ENCODE data around the gene POLR1C. TPM values are rescaled to one million over a fixed set of nuclear protein-coding genes. Genes with fewer than 3 reads are reported as not detected.

POLR1C gene
- total RNA-seq, 1 experiment from 2014 or later: 79.6 TPM

- Mint-ChIP-seq H3K27me3 (ENCODE audit: unreplicated experiment) (peaks cover 27% of the 10 kb centered on the region), H3K36me3 (ENCODE audit: insufficient read depth, unreplicated experiment) (peaks cover 59% of the 10 kb centered on the region), H3K4me1 (ENCODE audit: low read depth, unreplicated experiment) (peaks cover 31% of the 10 kb centered on the region), H3K4me3 (ENCODE audit: low read depth, unreplicated experiment) (no peak overlapping the region), H3K9me3 (ENCODE audit: low read depth, unreplicated experiment) (no peaks in the 10 kb centered on the region), H3K27ac (ENCODE audit: unreplicated experiment) (no peak overlapping the region)
- intact Hi-C loops (cut with micrococcal nuclease; ENCODE audit: unreplicated experiment): no loop called here
- no peak for TF ChIP-seq CTCF (IDR thresholded peaks at IDR 0.05; ENCODE audit: unreplicated experiment)
- DNase-seq: no peak
- CTCF ChIA-PET: interaction anchor here (0.6 kb wide), 2 partner anchors 573 to 1585 kb away, joined by 3 read pairs; no protein-coding TSS in a partner anchor
- BruUV-seq (replicated peaks): TSS peak; percentile 11
Measured at GRCh38 chr6:43511824-43512415, 5.0 kb upstream of the POLR1C start.

- no peaks in the 10 kb centered on the region for H3K9me3 Mint-ChIP-seq (ENCODE audit: low read depth, unreplicated experiment)
- peaks cover 34% of the 10 kb centered on the region for H3K36me3 Mint-ChIP-seq (ENCODE audit: insufficient read depth, unreplicated experiment)
- BruUV-seq (replicated peaks): no TSS peak
- no peak overlapping the region for H3K27ac Mint-ChIP-seq (ENCODE audit: unreplicated experiment)
- no peak overlapping the region for H3K4me3 Mint-ChIP-seq (ENCODE audit: low read depth, unreplicated experiment)
- intact Hi-C loops (cut with micrococcal nuclease; ENCODE audit: unreplicated experiment): no loop called here
- no peak for DNase-seq
- no peaks in the 10 kb centered on the region for H3K27me3 Mint-ChIP-seq (ENCODE audit: unreplicated experiment)
- TF ChIP-seq CTCF (IDR thresholded peaks at IDR 0.05; ENCODE audit: unreplicated experiment): no peak
- peaks cover 15% of the 10 kb centered on the region for H3K4me1 Mint-ChIP-seq (ENCODE audit: low read depth, unreplicated experiment)
- CTCF ChIA-PET: interaction anchor here (1.4 kb wide), 1 partner anchor 27 kb away, joined by 3 read pairs; no protein-coding TSS in a partner anchor
Measured at GRCh38 chr6:43515808-43516207, 1.1 kb upstream of the POLR1C start.

GRCh38 chr6:43516367-43516696 lies 557 bp upstream of the POLR1C start:
- Mint-ChIP-seq H3K36me3 (ENCODE audit: insufficient read depth, unreplicated experiment) (peaks cover 36% of the 10 kb centered on the region), H3K4me1 (ENCODE audit: low read depth, unreplicated experiment) (peaks cover 15% of the 10 kb centered on the region), H3K27ac (ENCODE audit: unreplicated experiment) (no peak overlapping the region), H3K4me3 (ENCODE audit: low read depth, unreplicated experiment) (no peak overlapping the region), H3K9me3 (ENCODE audit: low read depth, unreplicated experiment) (no peaks in the 10 kb centered on the region), H3K27me3 (ENCODE audit: unreplicated experiment) (no peaks in the 10 kb centered on the region)
- no peak for DNase-seq
- CTCF ChIA-PET: interaction anchor here (0.5 to 1.5 kb wide), 3 partner anchors 9 to 140 kb away, joined by 3 to 4 read pairs (median 4); no protein-coding TSS in a partner anchor
- TF ChIP-seq CTCF (IDR thresholded peaks at IDR 0.05; ENCODE audit: unreplicated experiment): no peak
- intact Hi-C loops (cut with micrococcal nuclease; ENCODE audit: unreplicated experiment): no loop called here
- TSS peak; percentile 58 for BruUV-seq (replicated peaks)

GRCh38 chr6:43517505-43518357 lies 842 bp downstream of the POLR1C start:
- CTCF ChIA-PET: interaction anchor here (0.6 to 1.5 kb wide), 3 partner anchors 10 to 306 kb away, joined by 3 to 4 read pairs (median 3); no protein-coding TSS in a partner anchor
- H3K36me3 Mint-ChIP-seq (ENCODE audit: insufficient read depth, unreplicated experiment): peaks cover 36% of the 10 kb centered on the region
- H3K27me3 Mint-ChIP-seq (ENCODE audit: unreplicated experiment): no peaks in the 10 kb centered on the region
- TF ChIP-seq CTCF (IDR thresholded peaks at IDR 0.05; ENCODE audit: unreplicated experiment): no peak
- TSS peak; percentile 70 for BruUV-seq (replicated peaks)
- no peak overlapping the region for H3K27ac Mint-ChIP-seq (ENCODE audit: unreplicated experiment)
- peaks cover 15% of the 10 kb centered on the region for H3K4me1 Mint-ChIP-seq (ENCODE audit: low read depth, unreplicated experiment)
- no peak overlapping the region for H3K4me3 Mint-ChIP-seq (ENCODE audit: low read depth, unreplicated experiment)
- no peaks in the 10 kb centered on the region for H3K9me3 Mint-ChIP-seq (ENCODE audit: low read depth, unreplicated experiment)
- intact Hi-C loops (cut with micrococcal nuclease; ENCODE audit: unreplicated experiment): no loop called here
- no peak for DNase-seq

Data from Calu3 (cell line).